HepG2 (cell line): ENCODE data around the gene ABHD6. TPM values are rescaled to one million over a fixed set of nuclear protein-coding genes. Genes with fewer than 3 reads are reported as not detected.

ENCODE experiments used
- ATF7-NPFF ChIP-seq: sonication (generic); formaldehyde crosslinking; IDR thresholded peaks from 2 replicates; pipeline ENCODE4 v1.8.1; 2023; ENCODE audit warnings: mild to moderate bottlenecking, low read depth, missing genetic modification reagents, moderate library complexity
- ELF1 ChIP-seq: sonication (generic); formaldehyde crosslinking; IDR thresholded peaks from 2 replicates; pipeline ENCODE4 v1.4.0; 2020; ENCODE audit warnings: missing genetic modification reagents
- GABPB1 ChIP-seq: IDR thresholded peaks from 2 replicates; pipeline ENCODE4 v1.6.1; 2016; ENCODE audit warnings: mild to moderate bottlenecking, missing genetic modification reagents, moderate library complexity, missing compliant biosample characterization
- HIVEP1 ChIP-seq: sonication (generic); formaldehyde crosslinking; IDR thresholded peaks from 2 replicates; pipeline ENCODE4 v1.4.0; 2020; ENCODE audit warnings: mild to moderate bottlenecking, missing genetic modification reagents
- HOXA3 ChIP-seq: sonication (generic); formaldehyde crosslinking; IDR thresholded peaks from 2 replicates; pipeline ENCODE4 v1.5.0; 2020; ENCODE audit warnings: missing genetic modification reagents
- HOXA5 ChIP-seq: sonication (generic); formaldehyde crosslinking; IDR thresholded peaks from 2 replicates; pipeline ENCODE4 v1.4.0; 2020; ENCODE audit warnings: missing genetic modification reagents
- KDM5B ChIP-seq: sonication (generic); formaldehyde crosslinking; IDR thresholded peaks from 2 replicates; pipeline ENCODE4 v1.4.0; 2020; ENCODE audit warnings: missing genetic modification reagents, mild to moderate bottlenecking, borderline replicate concordance
- KMT2B ChIP-seq: IDR thresholded peaks from 2 replicates; pipeline ENCODE4 v1.6.1; 2016; ENCODE audit warnings: missing genetic modification reagents, missing compliant biosample characterization
- PHF21A ChIP-seq: sonication (generic); formaldehyde crosslinking; IDR thresholded peaks from 2 replicates; pipeline ENCODE4 v1.5.0; 2020; ENCODE audit warnings: mild to moderate bottlenecking, missing genetic modification reagents
- PHF8 ChIP-seq: sonication (generic); formaldehyde crosslinking; IDR thresholded peaks from 2 replicates; pipeline ENCODE4 v1.5.0; 2020; ENCODE audit warnings: missing genetic modification reagents
- ZMAT3 ChIP-seq: sonication (generic); formaldehyde crosslinking; conservative IDR thresholded peaks from 2 replicates; pipeline ENCODE4 v1.7.0; 2021; ENCODE audit warnings: missing genetic modification reagents
- ZMYM3 ChIP-seq: sonication (generic); formaldehyde crosslinking; IDR thresholded peaks from 2 replicates; pipeline ENCODE4 v1.5.1; 2020; ENCODE audit warnings: mild to moderate bottlenecking, missing genetic modification reagents
- ZNF556 ChIP-seq: sonication (generic); formaldehyde crosslinking; IDR thresholded peaks from 2 replicates; pipeline ENCODE4 v1.4.0; 2020; ENCODE audit warnings: mild to moderate bottlenecking, missing genetic modification reagents, borderline replicate concordance
- ZNF746 ChIP-seq: sonication (generic); formaldehyde crosslinking; IDR thresholded peaks from 2 replicates; pipeline ENCODE4 v1.8.0; 2022; ENCODE audit warnings: mild to moderate bottlenecking, missing genetic modification reagents
- ZNF766 ChIP-seq: sonication (generic); formaldehyde crosslinking; IDR thresholded peaks from 2 replicates; pipeline ENCODE4 v1.5.0; 2020; ENCODE audit warnings: missing genetic modification reagents, borderline replicate concordance
- polyA plus RNA-seq, 8 experiments: library from polyadenylated mRNA; depleted of rRNA in 3 of 8; stranded (reverse) in 7 of 8; unstranded in 1 of 8; fragments of >200 nt; fragmentation: Illumina TruSeq in 4 of 8; extraction: Trizol in 4 of 8; gene quantifications; 2 replicates each; pipeline versions ENCODE4 v1.2.1 to v1.2.3, GENCODE V29; 2011 to 2016; ENCODE audit warnings: low read depth in 4 of 8, missing spikeins in 1 of 8, mixed read lengths in 1 of 8; ENCODE audit not compliant: insufficient read depth in 1 of 8
- total RNA-seq, 5 experiments: library from RNA; depleted of rRNA; stranded (reverse); fragments of >200 nt; fragmentation: Illumina TruSeq; extraction: Trizol; gene quantifications; 2 replicates each; pipeline ENCODE4 v1.2.3, GENCODE V29; 2016; ENCODE audit warnings: low read depth in 1 of 5
- TF ChIP-seq, protein P1 (sequence below): sonication (generic); formaldehyde crosslinking; IDR thresholded peaks from 2 replicates; pipeline ENCODE4 v1.5.1; 2020; ENCODE audit warnings: mild to moderate bottlenecking, missing genetic modification reagents, moderate library complexity
- TF ChIP-seq, protein P2 (sequence below), 2 experiments: sonication (generic) in 1 of 2; formaldehyde crosslinking in 1 of 2; IDR thresholded peaks; 2 replicates each; pipeline versions ENCODE4 v1.4.0 to v1.6.1; 2018 to 2020; ENCODE audit warnings: missing genetic modification reagents in 2 of 2, borderline replicate concordance in 1 of 2, low read depth in 1 of 2, mild to moderate bottlenecking in 1 of 2, missing biosample characterization in 1 of 2
- TF ChIP-seq, protein P3 (sequence below): sonication (generic); formaldehyde crosslinking; IDR thresholded peaks from 2 replicates; pipeline ENCODE4 v1.9.0; 2021; ENCODE audit warnings: missing genetic modification reagents, borderline replicate concordance

Gene ABHD6
- total and polyA plus RNA-seq, 2 of the 13 experiments (the other 11 are each of a cell fraction or from before 2014, with no cell fraction given): 9.0 to 17.2 TPM

DNA sequence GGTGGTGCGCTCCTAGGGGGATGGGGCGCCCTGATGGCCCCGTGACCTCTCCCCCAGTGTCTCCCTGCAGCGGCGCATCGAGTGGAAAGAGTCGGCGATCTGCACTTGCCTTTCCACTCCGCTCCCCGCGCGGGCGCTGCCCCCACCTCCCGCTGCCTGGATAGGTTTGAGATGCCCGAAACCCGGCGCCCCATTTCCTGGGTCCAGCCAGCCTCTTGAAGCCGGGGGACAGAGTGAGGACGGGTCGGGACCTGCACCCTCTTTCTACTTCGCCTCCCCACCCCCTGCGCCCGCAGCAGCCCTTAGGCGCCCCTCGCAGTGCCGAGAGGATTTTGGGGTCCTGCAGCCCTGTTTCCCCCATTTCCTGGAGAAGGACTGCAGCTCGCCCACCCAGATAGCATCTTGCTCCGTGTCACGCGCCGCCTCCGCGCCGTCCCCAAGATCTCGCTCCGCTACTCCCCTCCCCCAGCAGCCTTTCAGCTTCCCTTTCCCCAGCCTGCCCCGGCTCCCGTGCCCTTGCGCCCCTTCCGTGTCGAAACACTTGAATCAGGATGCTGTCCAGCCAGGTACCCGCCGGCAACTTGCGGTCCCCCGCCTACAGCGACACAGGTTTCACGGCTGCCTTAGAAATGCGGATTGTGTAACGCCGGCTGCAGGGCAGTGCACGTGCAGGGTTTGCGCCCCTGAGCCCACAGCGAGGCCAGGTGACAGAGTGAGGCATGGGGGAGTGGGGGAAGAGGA lies 519 bp downstream of the ABHD6 start (continued):
- TF ChIP-seq HIVEP1 (CRISPR knock-in tag) (0 out of 2 replicates have a peak, but pooled peaks have one; percentile 25), ELF1 (no peak), ZNF556 (no peak), PHF8 (CRISPR knock-in tag) (0 out of 2 replicates have a peak, but pooled peaks have one; percentile 8), HOXA5 (CRISPR knock-in tag) (peak; percentile 42; the same call in 1 of the 2 replicates), ZMYM3 (peak; percentile 67; the same call in 1 of the 2 replicates), ZNF766 (CRISPR knock-in tag) (peak; percentile 21; the same call in 1 of the 2 replicates), HOXA3 (CRISPR knock-in tag) (peak; percentile 58), GABPB1 (0 out of 2 replicates have a peak, but pooled peaks have one; percentile 28), KMT2B (CRISPR knock-in tag) (peak; percentile 36), ZMAT3 (CRISPR knock-in tag) (no peak), ATF7-NPFF (CRISPR knock-in tag) (peak; percentile 55; the same call in 1 of the 2 replicates), PHF21A (CRISPR knock-in tag) (peak; percentile 39; the same call in 1 of the 2 replicates), KDM5B (CRISPR knock-in tag) (peak; percentile 73), ZNF746 (CRISPR knock-in tag) (peak; percentile 34; the same call in 1 of the 2 replicates)
- TF ChIP-seq, protein P1, sequence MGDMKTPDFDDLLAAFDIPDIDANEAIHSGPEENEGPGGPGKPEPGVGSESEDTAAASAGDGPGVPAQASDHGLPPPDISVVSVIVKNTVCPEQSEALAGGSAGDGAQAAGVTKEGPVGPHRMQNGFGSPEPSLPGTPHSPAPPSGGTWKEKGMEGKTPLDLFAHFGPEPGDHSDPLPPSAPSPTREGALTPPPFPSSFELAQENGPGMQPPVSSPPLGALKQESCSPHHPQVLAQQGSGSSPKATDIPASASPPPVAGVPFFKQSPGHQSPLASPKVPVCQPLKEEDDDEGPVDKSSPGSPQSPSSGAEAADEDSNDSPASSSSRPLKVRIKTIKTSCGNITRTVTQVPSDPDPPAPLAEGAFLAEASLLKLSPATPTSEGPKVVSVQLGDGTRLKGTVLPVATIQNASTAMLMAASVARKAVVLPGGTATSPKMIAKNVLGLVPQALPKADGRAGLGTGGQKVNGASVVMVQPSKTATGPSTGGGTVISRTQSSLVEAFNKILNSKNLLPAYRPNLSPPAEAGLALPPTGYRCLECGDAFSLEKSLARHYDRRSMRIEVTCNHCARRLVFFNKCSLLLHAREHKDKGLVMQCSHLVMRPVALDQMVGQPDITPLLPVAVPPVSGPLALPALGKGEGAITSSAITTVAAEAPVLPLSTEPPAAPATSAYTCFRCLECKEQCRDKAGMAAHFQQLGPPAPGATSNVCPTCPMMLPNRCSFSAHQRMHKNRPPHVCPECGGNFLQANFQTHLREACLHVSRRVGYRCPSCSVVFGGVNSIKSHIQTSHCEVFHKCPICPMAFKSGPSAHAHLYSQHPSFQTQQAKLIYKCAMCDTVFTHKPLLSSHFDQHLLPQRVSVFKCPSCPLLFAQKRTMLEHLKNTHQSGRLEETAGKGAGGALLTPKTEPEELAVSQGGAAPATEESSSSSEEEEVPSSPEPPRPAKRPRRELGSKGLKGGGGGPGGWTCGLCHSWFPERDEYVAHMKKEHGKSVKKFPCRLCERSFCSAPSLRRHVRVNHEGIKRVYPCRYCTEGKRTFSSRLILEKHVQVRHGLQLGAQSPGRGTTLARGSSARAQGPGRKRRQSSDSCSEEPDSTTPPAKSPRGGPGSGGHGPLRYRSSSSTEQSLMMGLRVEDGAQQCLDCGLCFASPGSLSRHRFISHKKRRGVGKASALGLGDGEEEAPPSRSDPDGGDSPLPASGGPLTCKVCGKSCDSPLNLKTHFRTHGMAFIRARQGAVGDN (CRISPR knock-in tag): peak; percentile 87
- TF ChIP-seq, protein P2, sequence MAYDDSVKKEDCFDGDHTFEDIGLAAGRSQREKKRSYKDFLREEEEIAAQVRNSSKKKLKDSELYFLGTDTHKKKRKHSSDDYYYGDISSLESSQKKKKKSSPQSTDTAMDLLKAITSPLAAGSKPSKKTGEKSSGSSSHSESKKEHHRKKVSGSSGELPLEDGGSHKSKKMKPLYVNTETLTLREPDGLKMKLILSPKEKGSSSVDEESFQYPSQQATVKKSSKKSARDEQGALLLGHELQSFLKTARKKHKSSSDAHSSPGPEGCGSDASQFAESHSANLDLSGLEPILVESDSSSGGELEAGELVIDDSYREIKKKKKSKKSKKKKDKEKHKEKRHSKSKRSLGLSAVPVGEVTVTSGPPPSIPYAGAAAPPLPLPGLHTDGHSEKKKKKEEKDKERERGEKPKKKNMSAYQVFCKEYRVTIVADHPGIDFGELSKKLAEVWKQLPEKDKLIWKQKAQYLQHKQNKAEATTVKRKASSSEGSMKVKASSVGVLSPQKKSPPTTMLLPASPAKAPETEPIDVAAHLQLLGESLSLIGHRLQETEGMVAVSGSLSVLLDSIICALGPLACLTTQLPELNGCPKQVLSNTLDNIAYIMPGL (CRISPR knock-in tag; IDR thresholded peaks at IDR 0.05; ENCODE audit: borderline replicate concordance in 1 of 2, low read depth in 1 of 2): peak in 1 of 2 experiments; percentile 53; a peak in 1 of 4 replicates
- TF ChIP-seq, protein P3, sequence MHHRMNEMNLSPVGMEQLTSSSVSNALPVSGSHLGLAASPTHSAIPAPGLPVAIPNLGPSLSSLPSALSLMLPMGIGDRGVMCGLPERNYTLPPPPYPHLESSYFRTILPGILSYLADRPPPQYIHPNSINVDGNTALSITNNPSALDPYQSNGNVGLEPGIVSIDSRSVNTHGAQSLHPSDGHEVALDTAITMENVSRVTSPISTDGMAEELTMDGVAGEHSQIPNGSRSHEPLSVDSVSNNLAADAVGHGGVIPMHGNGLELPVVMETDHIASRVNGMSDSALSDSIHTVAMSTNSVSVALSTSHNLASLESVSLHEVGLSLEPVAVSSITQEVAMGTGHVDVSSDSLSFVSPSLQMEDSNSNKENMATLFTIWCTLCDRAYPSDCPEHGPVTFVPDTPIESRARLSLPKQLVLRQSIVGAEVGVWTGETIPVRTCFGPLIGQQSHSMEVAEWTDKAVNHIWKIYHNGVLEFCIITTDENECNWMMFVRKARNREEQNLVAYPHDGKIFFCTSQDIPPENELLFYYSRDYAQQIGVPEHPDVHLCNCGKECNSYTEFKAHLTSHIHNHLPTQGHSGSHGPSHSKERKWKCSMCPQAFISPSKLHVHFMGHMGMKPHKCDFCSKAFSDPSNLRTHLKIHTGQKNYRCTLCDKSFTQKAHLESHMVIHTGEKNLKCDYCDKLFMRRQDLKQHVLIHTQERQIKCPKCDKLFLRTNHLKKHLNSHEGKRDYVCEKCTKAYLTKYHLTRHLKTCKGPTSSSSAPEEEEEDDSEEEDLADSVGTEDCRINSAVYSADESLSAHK (CRISPR knock-in tag): no peak
